Endodermal cell (in vitro differentiated cells): Measurements from ENCODE around the gene UBXN11. TPM values are rescaled to one million over a fixed set of nuclear protein-coding genes. Genes with fewer than 3 reads are reported as not detected.
A peak's percentile ranks its signal among the peaks of the same experiment; 100 is the strongest.

Experiments used
- DNase-seq: peaks from one replicate; pipeline ENCODE4 v3.0.0-alpha.2; 2017
- H3K27ac ChIP-seq: 2 replicates; pipeline ENCODE4 v1.5.1; 2013; ENCODE audit warnings: mild to moderate bottlenecking, low read depth, low read length, moderate library complexity
- H3K27me3 ChIP-seq: 2 replicates; pipeline ENCODE4 v1.6.1; 2013; ENCODE audit warnings: mild to moderate bottlenecking, low read length, moderate library complexity; ENCODE audit not compliant: insufficient read depth, control insufficient read depth, poor library complexity, severe bottlenecking
- H3K36me3 ChIP-seq: 2 replicates; pipeline ENCODE4 v1.7.0; 2013; ENCODE audit warnings: mild to moderate bottlenecking, low read length, moderate library complexity; ENCODE audit not compliant: control insufficient read depth, insufficient read depth
- H3K4me1 ChIP-seq: one replicate; pipeline ENCODE4 v1.7.0; 2013; ENCODE audit warnings: low read length; ENCODE audit not compliant: control insufficient read depth, insufficient read depth
- H3K4me3 ChIP-seq: 2 replicates; pipeline ENCODE4 v1.5.1; 2013; ENCODE audit warnings: mild to moderate bottlenecking, low read length, moderate library complexity
- H3K9ac ChIP-seq: 2 replicates; pipeline ENCODE4 v1.6.1; 2013; ENCODE audit warnings: mild to moderate bottlenecking, low read length, moderate library complexity; ENCODE audit not compliant: poor library complexity, severe bottlenecking; ENCODE audit errors: extremely low read depth
- H3K9me3 ChIP-seq: 2 replicates; pipeline ENCODE4 v1.6.1; 2013; ENCODE audit warnings: mild to moderate bottlenecking, low read length, moderate library complexity; ENCODE audit not compliant: control insufficient read depth
- H3K27ac Mint-ChIP-seq: 2 replicates; pipeline ENCODE4 v1.8.0; 2020; ENCODE audit warnings: mixed read lengths
- H3K27me3 Mint-ChIP-seq: 2 replicates; pipeline ENCODE4 v1.8.0; 2021; ENCODE audit warnings: mild to moderate bottlenecking, mixed read lengths; ENCODE audit not compliant: insufficient read depth
- H3K36me3 Mint-ChIP-seq: 2 replicates; pipeline ENCODE4 v1.8.0; 2020; ENCODE audit warnings: low read depth, mixed read lengths
- H3K4me1 Mint-ChIP-seq: 2 replicates; pipeline ENCODE4 v1.8.0; 2020; ENCODE audit warnings: mixed read lengths
- H3K4me3 Mint-ChIP-seq: 2 replicates; pipeline ENCODE4 v1.8.0; 2020; ENCODE audit warnings: mild to moderate bottlenecking, moderate library complexity, mixed read lengths
- H3K9me3 Mint-ChIP-seq: 2 replicates; pipeline ENCODE4 v1.8.0; 2020; ENCODE audit warnings: mild to moderate bottlenecking, mixed read lengths
- WGBS, 2 experiments: methylation state at CpG; one replicate each; pipeline versions ENCODE4 v1.1.5 to v1.1.7; 2013; ENCODE audit warnings: missing lambda C conversion rate in 2 of 2, mixed read lengths in 1 of 2; ENCODE audit not compliant: insufficient coverage in 1 of 2, insufficient read length in 1 of 2; 5-methylcytosine and 5-hydroxymethylcytosine counted together
- total RNA-seq, 2 donors: library from RNA; stranded (reverse); fragmentation: NEBNext Ultra II Directional in 1 of 2; extraction: Animal tissue kit (Norgen Biotek cat#: 25700) in 1 of 2; gene quantifications; 2 replicates in 1 of 2; 3 replicates in 1 of 2; pipeline ENCODE4 v1.2.1, GENCODE V29; 2021
- TF ChIP-seq, protein P1 (sequence below): fragments of 200-600 bp; sonication (generic); conservative IDR thresholded peaks from 2 replicates; pipeline ENCODE4 v1.5.0; 2021; ENCODE audit warnings: antibody characterized with exemption, mild to moderate bottlenecking

The UBXN11 gene
- total RNA-seq, 2 donors from 2014 or later = 24.3 to 30.3 TPM

DNA sequence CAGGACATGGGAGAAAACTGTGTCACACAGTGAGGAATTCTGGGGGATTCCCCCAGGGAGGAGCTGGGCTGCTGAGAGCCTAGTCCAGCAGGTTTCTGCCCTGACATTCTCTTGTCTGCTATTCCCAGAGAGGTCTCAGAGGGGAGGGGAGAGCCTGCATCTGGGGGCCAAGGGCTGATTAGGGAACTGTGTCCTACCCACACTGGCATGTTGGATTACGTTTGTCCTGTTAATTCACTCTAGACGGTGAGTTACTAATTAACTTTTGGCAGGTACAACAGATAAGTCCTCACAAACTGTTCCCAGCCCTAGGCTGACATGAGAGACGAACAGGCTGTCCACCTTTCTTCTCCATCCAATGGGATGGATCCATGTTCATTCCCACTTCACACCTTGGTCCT is 29.2 kb downstream of the UBXN11 start:
- Histone ChIP-seq H3K9me3 (no peaks in the 10 kb centered on the region), H3K4me1 (peaks cover 11% of the 10 kb centered on the region), H3K4me3 (no peak overlapping the region), H3K36me3 (peaks cover 50% of the 10 kb centered on the region), H3K9ac (no peak overlapping the region), H3K27me3 (no peaks in the 10 kb centered on the region), H3K27ac (no peak overlapping the region)
- peaks cover 29% of the 10 kb centered on the region for H3K4me1 Mint-ChIP-seq
- TF ChIP-seq, protein P1, sequence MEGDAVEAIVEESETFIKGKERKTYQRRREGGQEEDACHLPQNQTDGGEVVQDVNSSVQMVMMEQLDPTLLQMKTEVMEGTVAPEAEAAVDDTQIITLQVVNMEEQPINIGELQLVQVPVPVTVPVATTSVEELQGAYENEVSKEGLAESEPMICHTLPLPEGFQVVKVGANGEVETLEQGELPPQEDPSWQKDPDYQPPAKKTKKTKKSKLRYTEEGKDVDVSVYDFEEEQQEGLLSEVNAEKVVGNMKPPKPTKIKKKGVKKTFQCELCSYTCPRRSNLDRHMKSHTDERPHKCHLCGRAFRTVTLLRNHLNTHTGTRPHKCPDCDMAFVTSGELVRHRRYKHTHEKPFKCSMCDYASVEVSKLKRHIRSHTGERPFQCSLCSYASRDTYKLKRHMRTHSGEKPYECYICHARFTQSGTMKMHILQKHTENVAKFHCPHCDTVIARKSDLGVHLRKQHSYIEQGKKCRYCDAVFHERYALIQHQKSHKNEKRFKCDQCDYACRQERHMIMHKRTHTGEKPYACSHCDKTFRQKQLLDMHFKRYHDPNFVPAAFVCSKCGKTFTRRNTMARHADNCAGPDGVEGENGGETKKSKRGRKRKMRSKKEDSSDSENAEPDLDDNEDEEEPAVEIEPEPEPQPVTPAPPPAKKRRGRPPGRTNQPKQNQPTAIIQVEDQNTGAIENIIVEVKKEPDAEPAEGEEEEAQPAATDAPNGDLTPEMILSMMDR = no peak
- 91% methylated on average over 3 of the region's 3 CpGs for WGBS, 2 experiments
- H3K9me3 Mint-ChIP-seq = no peaks in the 10 kb centered on the region
- peaks cover 46% of the 10 kb centered on the region for H3K36me3 Mint-ChIP-seq
- no peaks in the 10 kb centered on the region for H3K27me3 Mint-ChIP-seq
- no peak overlapping the region for H3K4me3 Mint-ChIP-seq
- peak overlapping the region; percentile 35 for H3K27ac Mint-ChIP-seq
- no peak for DNase-seq

- Histone ChIP-seq H3K27ac (no peak overlapping the region), H3K4me3 (no peak overlapping the region), H3K27me3 (no peaks in the 10 kb centered on the region), H3K9me3 (no peaks in the 10 kb centered on the region), H3K36me3 (peaks cover 54% of the 10 kb centered on the region), H3K4me1 (peaks cover 6% of the 10 kb centered on the region), H3K9ac (no peak overlapping the region)
- H3K9me3 Mint-ChIP-seq = no peaks in the 10 kb centered on the region
- H3K4me1 Mint-ChIP-seq = peaks cover 24% of the 10 kb centered on the region
- no peak for DNase-seq
- H3K36me3 Mint-ChIP-seq = peaks cover 53% of the 10 kb centered on the region
- no peaks in the 10 kb centered on the region for H3K27me3 Mint-ChIP-seq
- WGBS, 2 experiments = 80 to 93% methylated on average over 1 to 2 of the region's 2 CpGs
- no peak overlapping the region for H3K27ac Mint-ChIP-seq
- no peak overlapping the region for H3K4me3 Mint-ChIP-seq
- TF ChIP-seq, protein P1 = no peak
Observed at GRCh38 chr1:26276432-26276838, 30.0 kb downstream of the UBXN11 start.

GRCh38 chr1:26275580-26276431 is 30.6 kb downstream of the UBXN11 start:
- TF ChIP-seq, protein P1 = peak; percentile 85
- peaks cover 4% of the 10 kb centered on the region for H3K4me1 ChIP-seq
- Mint-ChIP-seq H3K27ac (peak overlapping the region; percentile 67), H3K4me1 (peaks cover 18% of the 10 kb centered on the region), H3K27me3 (no peaks in the 10 kb centered on the region), H3K9me3 (no peaks in the 10 kb centered on the region), H3K36me3 (peaks cover 56% of the 10 kb centered on the region), H3K4me3 (no peak overlapping the region)
- no peaks in the 10 kb centered on the region for H3K27me3 ChIP-seq
- H3K9me3 ChIP-seq = no peaks in the 10 kb centered on the region
- H3K4me3 ChIP-seq = no peak overlapping the region
- peaks cover 58% of the 10 kb centered on the region for H3K36me3 ChIP-seq
- H3K27ac ChIP-seq = no peak overlapping the region
- 85 to 95% methylated on average over 2 to 3 of the region's 3 CpGs for WGBS, 2 experiments
- DNase-seq = peak; percentile 97
- no peak overlapping the region for H3K9ac ChIP-seq
